Mononuclear cell (primary cell): ENCODE data around the gene COQ8B. TPM values are rescaled to one million over a fixed set of nuclear protein-coding genes. Genes with fewer than 3 reads are reported as not detected.
"Not testable (repeated sequence)": the region's sequence is repeated elsewhere in the genome, so short reads cannot be mapped to it uniquely, and the experiment has no call there.

Source experiments
- H3K27me3 ChIP-seq: 2 replicates; pipeline ENCODE4 v1.6.0; 2011; ENCODE audit warnings: low read length, control low read depth; ENCODE audit not compliant: insufficient read depth
- H3K4me1 ChIP-seq: 2 replicates; pipeline ENCODE4 v1.5.1; 2011; ENCODE audit warnings: mild to moderate bottlenecking, low read length, control low read depth; ENCODE audit not compliant: insufficient read depth
- H3K4me3 ChIP-seq: 2 replicates; pipeline ENCODE4 v1.5.1; 2011; ENCODE audit warnings: mild to moderate bottlenecking, low read length, moderate library complexity
- H3K9me3 ChIP-seq: 2 replicates; pipeline ENCODE4 v1.5.1; 2011; ENCODE audit warnings: low read depth, mild to moderate bottlenecking, control low read depth, low read length
- total RNA-seq: library from RNA; depleted of rRNA; stranded (reverse); fragments of >200 nt; gene quantifications from one replicate; pipeline ENCODE4 v1.2.3, GENCODE V29; 2012

The COQ8B gene
- total RNA-seq, 1 donor = 11.9 TPM

DNA sequence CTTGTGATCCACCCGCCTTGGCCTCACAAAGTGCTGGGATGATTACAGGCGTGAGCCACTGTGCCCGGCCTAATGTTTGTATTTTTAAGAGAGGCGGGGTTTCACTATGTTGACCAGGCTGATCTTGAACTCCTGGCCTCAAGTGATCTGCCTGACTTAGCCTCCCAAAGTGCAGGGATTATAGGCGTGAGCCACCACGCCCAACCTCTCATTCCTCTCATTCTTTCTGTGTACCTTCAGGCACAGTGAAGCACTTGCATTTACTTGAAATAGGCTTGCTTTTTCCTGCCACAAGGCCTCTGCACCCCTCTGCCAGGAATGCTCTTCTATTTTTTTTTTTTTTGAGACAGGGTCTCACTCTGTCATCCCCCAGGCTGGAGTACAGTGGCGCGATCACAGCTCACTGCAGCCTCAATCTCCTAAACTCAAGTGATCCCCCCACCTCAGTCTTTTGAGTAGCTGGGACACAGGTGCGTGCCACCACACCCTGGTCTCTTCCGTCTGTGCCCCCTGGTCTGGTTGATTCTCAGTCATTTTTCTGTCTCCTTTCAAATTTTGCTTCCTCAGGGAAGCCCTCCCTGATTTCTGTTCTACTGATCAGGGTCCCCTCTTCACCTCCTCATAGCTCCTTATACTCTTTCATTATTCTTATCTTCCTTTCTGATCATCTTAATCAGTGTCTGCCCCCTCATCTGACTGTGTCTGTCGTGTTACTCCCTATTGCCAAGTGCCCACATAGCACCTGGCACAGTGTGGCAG lies 18.5 kb upstream of the COQ8B start:
- H3K4me3 ChIP-seq = no peak overlapping the region
- H3K9me3 ChIP-seq = no peaks in the 10 kb centered on the region
- H3K27me3 ChIP-seq = no peaks in the 10 kb centered on the region
- no peaks in the 10 kb centered on the region for H3K4me1 ChIP-seq

DNA sequence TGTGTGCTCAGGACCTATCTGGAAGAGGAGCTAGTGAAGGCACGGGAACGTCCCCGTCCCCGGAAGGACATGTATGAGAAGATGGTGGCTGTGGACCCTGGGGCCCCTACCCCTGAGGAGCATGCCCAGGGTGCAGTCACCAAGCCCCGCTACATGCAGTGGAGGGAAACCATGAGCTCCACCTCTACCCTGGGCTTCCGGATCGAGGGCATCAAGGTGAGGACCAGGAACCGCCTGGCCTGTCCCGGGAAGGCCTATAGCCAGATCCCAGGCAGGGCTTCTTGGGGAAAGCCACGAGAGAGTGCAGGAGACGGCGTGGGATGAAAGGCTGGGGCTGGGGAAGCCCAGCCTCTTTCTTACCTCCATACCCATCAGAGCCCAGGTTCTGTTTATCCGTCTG lies 16.5 kb upstream of the COQ8B start:
- H3K27me3 ChIP-seq = no peaks in the 10 kb centered on the region
- H3K9me3 ChIP-seq = no peaks in the 10 kb centered on the region
- no peaks in the 10 kb centered on the region for H3K4me1 ChIP-seq
- no peak overlapping the region for H3K4me3 ChIP-seq

GRCh38 chr19:40732304-40732703 lies 15.6 kb upstream of the COQ8B start:
- H3K4me1 ChIP-seq, H3K4me3 ChIP-seq, H3K9me3 ChIP-seq, H3K27me3 ChIP-seq: not testable (repeated sequence)

- H3K27me3 ChIP-seq, H3K4me1 ChIP-seq, H3K9me3 ChIP-seq, H3K4me3 ChIP-seq: not testable (repeated sequence)
Observed at GRCh38 chr19:40730065-40730464, 13.4 kb upstream of the COQ8B start.

DNA sequence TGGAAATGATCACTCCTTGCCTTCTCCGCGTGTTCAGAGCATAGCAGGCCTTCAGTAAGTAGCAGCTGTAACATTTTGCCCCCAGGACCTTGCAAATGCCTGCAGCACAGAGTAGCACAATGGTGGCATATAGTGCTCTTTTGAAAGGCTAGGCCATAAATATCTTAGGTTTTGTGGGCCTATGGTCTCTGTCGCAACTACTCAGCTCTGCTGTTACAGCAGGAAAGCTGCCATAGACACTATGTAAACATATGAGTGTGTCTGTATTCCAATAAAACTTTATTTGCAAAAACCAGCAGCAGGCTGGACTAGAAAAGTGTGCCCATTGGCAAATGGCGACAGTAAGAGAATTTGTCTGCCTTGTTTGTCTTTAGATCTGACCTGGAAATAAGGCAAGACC lies 9.6 kb upstream of the COQ8B start:
- Histone ChIP-seq H3K9me3 (no peaks in the 10 kb centered on the region), H3K4me1 (no peaks in the 10 kb centered on the region), H3K4me3 (no peak overlapping the region), H3K27me3 (no peaks in the 10 kb centered on the region)

DNA sequence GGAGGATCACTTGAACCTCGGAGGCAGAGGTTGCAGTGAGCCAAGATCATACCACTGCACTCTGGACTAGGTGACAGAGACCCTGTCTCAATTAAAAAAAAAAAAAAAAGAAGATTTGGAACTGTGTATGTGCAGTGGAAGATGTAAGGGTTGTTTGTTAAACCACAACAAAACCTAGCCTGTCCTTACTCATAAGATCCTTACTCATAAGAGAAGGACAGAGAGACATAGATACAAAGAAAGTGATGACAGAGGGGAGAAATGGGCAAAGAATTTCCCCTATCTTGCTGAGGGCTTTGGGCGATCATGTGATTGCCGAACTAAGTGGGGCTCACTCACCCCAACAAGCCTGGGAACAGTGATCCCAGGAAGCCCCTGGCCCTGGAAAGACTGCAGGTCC lies 8.2 kb upstream of the COQ8B start:
- peaks cover 13% of the 10 kb centered on the region for H3K4me1 ChIP-seq
- H3K9me3 ChIP-seq = no peaks in the 10 kb centered on the region
- H3K4me3 ChIP-seq = no peak overlapping the region
- no peaks in the 10 kb centered on the region for H3K27me3 ChIP-seq

GRCh38 chr19:40724315-40724714 lies 7.6 kb upstream of the COQ8B start:
- Histone ChIP-seq H3K9me3 (no peaks in the 10 kb centered on the region), H3K4me3 (no peak overlapping the region), H3K27me3 (no peaks in the 10 kb centered on the region), H3K4me1 (peaks cover 19% of the 10 kb centered on the region)

GRCh38 chr19:40723661-40724254 lies 7.1 kb upstream of the COQ8B start:
- Histone ChIP-seq H3K27me3 (no peaks in the 10 kb centered on the region), H3K4me1 (peaks cover 24% of the 10 kb centered on the region), H3K9me3 (no peaks in the 10 kb centered on the region), H3K4me3 (no peak overlapping the region)

GRCh38 chr19:40721936-40722661 lies 5.4 kb upstream of the COQ8B start:
- Histone ChIP-seq H3K9me3 (no peaks in the 10 kb centered on the region), H3K4me3 (no peak overlapping the region), H3K27me3 (no peaks in the 10 kb centered on the region), H3K4me1 (peaks cover 40% of the 10 kb centered on the region)

DNA sequence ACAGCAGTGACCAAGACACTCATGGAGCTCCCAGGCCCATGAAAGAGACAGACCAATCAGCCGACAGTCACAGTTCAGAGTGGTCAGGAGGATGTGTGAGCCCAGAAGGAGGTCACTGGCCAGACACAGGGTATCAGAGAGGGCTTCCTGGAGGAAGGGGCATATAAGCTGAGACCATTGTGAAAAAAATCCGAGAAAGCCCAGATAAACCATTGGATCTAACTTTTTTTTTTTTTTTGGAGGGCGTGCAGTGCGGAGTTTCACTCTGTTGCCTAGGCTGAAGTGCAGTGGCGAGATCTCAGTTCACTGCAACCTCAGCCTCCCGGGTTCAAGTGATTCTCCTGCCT lies 4.4 kb upstream of the COQ8B start:
- Histone ChIP-seq H3K4me3 (no peak overlapping the region), H3K9me3 (no peaks in the 10 kb centered on the region)

GRCh38 chr19:40719414-40719894 lies 2.8 kb upstream of the COQ8B start:
- H3K4me3 ChIP-seq = no peak overlapping the region
- H3K27me3 ChIP-seq = no peaks in the 10 kb centered on the region
- peaks cover 59% of the 10 kb centered on the region for H3K4me1 ChIP-seq
- H3K9me3 ChIP-seq = no peaks in the 10 kb centered on the region

More for the DNA sequence above, 4.4 kb upstream of the COQ8B start:
- H3K27me3 ChIP-seq = no peaks in the 10 kb centered on the region
- H3K4me1 ChIP-seq = peaks cover 44% of the 10 kb centered on the region

DNA sequence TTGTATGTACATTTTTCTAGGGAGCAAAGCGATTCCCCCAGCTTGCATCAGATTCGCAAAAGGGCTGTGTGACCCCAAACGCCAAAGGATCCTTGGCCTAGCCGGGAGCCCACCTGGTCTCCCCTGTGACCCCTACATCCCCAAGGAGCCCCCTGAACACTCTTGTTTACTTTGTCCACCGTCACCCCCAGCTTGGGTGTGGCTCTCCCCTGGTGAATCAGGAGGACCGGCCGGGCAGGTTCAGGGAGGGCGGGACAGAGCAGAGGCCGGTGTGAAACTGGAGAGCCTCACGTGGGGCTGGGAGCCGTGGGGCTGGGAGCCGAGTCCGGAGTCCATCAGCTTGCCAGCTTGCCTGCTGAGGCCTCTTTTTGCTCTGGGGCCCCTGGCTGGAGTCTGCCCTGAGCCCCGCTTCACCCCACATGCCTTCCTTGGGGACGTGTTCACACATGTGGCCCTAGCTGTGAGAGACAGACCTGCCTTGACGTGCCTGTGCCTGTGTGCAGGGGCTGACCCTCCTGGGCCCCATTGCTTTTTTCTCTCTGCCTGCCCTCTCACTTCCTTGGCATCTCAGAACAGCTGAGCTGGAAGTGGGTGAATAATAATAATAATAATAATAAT lies 2.2 kb upstream of the COQ8B start:
- Histone ChIP-seq H3K4me3 (no peak overlapping the region), H3K27me3 (no peaks in the 10 kb centered on the region), H3K4me1 (peaks cover 65% of the 10 kb centered on the region), H3K9me3 (no peaks in the 10 kb centered on the region)

DNA sequence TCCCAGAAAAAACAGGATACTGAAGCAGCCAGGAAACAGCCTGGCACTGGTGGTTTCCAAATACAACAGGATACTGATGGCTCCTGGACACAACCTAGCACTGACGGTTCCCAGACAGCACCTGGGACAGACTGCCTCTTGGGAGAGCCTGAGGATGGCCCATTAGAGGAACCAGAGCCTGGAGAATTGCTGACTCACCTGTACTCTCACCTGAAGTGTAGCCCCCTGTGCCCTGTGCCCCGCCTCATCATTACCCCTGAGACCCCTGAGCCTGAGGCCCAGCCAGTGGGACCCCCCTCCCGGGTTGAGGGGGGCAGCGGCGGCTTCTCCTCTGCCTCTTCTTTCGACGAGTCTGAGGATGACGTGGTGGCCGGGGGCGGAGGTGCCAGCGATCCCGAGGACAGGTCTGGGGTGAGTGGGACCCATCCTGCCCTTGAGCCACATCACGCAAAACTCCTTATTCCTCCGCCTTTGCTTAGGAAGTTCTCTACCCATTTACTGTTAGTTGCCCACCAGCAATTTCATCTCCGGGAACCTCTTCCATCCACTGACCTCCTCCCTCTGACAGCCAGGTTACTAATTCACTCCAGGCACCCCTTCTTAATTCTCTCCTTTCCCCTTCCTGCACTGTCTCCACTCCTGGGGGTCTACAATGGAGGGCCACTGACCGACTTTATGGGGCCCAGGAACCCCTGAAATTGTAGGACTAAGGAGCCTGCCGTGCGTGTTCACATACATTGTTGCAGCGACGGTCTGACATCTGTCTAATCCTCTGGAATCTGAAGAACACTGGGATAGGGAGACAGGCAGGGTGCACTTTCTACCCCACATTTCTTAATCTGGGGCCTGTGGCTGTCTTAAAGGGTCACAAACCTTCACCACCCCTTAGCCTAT lies 1.4 kb upstream of the COQ8B start:
- H3K4me1 ChIP-seq = peaks cover 67% of the 10 kb centered on the region
- no peaks in the 10 kb centered on the region for H3K9me3 ChIP-seq
- no peaks in the 10 kb centered on the region for H3K27me3 ChIP-seq
- H3K4me3 ChIP-seq = peak overlapping the region; percentile 73

DNA sequence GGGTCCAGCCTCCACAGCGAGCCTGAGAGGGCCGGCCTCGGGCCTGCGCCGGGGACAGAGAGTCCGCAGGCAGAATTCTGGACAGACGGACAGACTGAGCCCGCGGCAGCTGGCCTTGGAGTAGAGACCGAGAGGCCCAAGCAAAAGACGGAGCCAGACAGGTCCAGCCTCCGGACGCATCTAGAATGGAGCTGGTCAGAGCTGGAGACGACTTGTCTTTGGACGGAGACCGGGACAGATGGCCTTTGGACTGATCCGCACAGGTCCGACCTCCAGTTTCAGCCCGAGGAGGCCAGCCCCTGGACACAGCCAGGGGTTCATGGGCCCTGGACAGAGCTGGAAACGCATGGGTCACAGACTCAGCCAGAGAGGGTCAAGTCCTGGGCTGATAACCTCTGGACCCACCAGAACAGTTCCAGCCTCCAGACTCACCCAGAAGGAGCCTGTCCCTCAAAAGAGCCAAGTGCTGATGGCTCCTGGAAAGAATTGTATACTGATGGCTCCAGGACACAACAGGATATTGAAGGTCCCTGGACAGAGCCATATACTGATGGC lies 716 bp upstream of the COQ8B start:
- Histone ChIP-seq H3K4me1 (peaks cover 67% of the 10 kb centered on the region), H3K27me3 (no peaks in the 10 kb centered on the region), H3K9me3 (no peaks in the 10 kb centered on the region), H3K4me3 (peak overlapping the region; percentile 73)
